Transverse colon (tissue), 4 donors: ENCODE measurements around the gene NCS1. TPM values are rescaled to one million over a fixed set of nuclear protein-coding genes. Genes with fewer than 3 reads are reported as not detected.

ENCODE experiments used
- DNase-seq: peaks from one replicate; pipeline ENCODE4 v3.0.0-alpha.2; 2019
- H3K27ac ChIP-seq, 4 donors: fragments of 200-600 bp; sonication (generic); 2 replicates each; pipeline ENCODE4 v1.5.1; 2016 to 2018; ENCODE audit warnings: inconsistent platforms in 4 of 4
- H3K27me3 ChIP-seq: fragments of 200-600 bp; sonication (generic); 2 replicates; pipeline ENCODE4 v1.5.1; 2017; ENCODE audit warnings: inconsistent platforms
- H3K36me3 ChIP-seq, 4 donors: fragments of 200-600 bp; sonication (generic); 2 replicates each; pipeline ENCODE4 v1.5.1; 2017 to 2019; ENCODE audit warnings: inconsistent platforms in 4 of 4
- H3K4me1 ChIP-seq, 4 donors: fragments of 200-600 bp; sonication (generic); 2 replicates each; pipeline ENCODE4 v1.5.1; 2017 to 2020; ENCODE audit warnings: inconsistent platforms in 4 of 4
- H3K4me3 ChIP-seq, 4 donors: fragments of 200-600 bp; sonication (generic); 1 replicate in 1 of 4; 2 replicates in 3 of 4; pipeline versions ENCODE4 v1.5.1 to v1.6.1; 2017 to 2019; ENCODE audit warnings: inconsistent platforms in 4 of 4
- H3K9me3 ChIP-seq, 2 donors: fragments of 200-600 bp; sonication (generic); 2 replicates each; pipeline ENCODE4 v1.5.1; 2017 to 2019; ENCODE audit warnings: inconsistent platforms in 2 of 2
- CTCF ChIP-seq, 5 experiments: fragments of 200-600 bp in 3 of 5; fragments of 450-650 bp in 2 of 5; sonication (generic) in 3 of 5; IDR thresholded peaks; 1 replicate in 2 of 5; 2 replicates in 3 of 5; pipeline ENCODE4 v1.5.1; 2016 to 2017; ENCODE audit warnings: antibody characterized with exemption in 5 of 5, inconsistent platforms in 3 of 5, mild to moderate bottlenecking in 2 of 5, moderate library complexity in 1 of 5
- EP300 ChIP-seq: sonication (generic); formaldehyde crosslinking; IDR thresholded peaks from one replicate; pipeline ENCODE4 v1.6.1; 2017; ENCODE audit warnings: antibody characterized with exemption, low read depth
- POLR2A ChIP-seq: fragments of 450-650 bp; IDR thresholded peaks from one replicate; pipeline ENCODE4 v1.6.1; 2016; ENCODE audit warnings: antibody characterized with exemption, mild to moderate bottlenecking, moderate library complexity
- POLR2AphosphoS5 ChIP-seq, 3 donors: sonication (generic); formaldehyde crosslinking; IDR thresholded peaks; one replicate each; pipeline ENCODE4 v1.6.1; 2016; ENCODE audit warnings: antibody characterized with exemption in 3 of 3
- WGBS, 2 donors: methylation state at CpG; one replicate each; pipeline ENCODE4 v1.1.5; 2018; ENCODE audit warnings: low coverage in 1 of 2; 5-methylcytosine and 5-hydroxymethylcytosine counted together
- in situ Hi-C, 4 donors: fragments of 200-750 bp; cut with MboI; loops; one replicate each; pipeline versions ENCODE4 v1.15.0 to v1.15.1; 2017; ENCODE audit warnings: low sequenced_read_pairs in 3 of 4, low pct_ligation_motif_present in 1 of 4, low pct_unique_long_range_greater_than_20kb in 1 of 4
- intact Hi-C: fragments of 100-400 bp; cut with DNase I; formaldehyde crosslinking; loops from one replicate; pipeline ENCODE4 v1.15.1; 2023; ENCODE audit warnings: low total_unique reads
- total RNA-seq, 4 donors: library from RNA; depleted of rRNA; stranded (reverse); fragments of >200 nt; gene quantifications; one replicate each; pipeline ENCODE4 v1.1.0, GENCODE V29; 2016

The NCS1 gene
- total RNA-seq, 4 donors from 2014 or later = 11.9 to 66.5 (median 25.9) TPM

DNA sequence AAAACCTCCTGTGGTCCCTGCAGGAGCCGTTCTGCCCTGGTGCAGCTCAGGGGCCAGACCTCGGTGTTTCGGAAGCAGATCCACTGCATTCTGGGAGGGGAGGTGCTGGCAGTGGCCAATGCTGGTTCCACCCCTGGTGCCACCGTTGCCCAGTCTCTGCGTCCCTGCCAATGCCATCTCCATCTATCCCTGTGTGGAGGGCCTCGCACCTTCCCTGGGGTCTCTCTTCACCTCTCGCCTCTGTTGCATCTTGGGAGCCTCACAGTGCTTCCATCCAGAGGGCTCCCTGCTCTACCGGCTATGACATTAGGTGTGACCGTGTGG, 15.3 kb downstream of the NCS1 start:
- no peak for DNase-seq
- intact Hi-C loops = no loop called here
- H3K36me3 ChIP-seq = no peaks in the 10 kb centered on the region
- H3K4me3 ChIP-seq = peak overlapping the region in 3 of 4 donors; percentile 21 to 37 (median 28)
- WGBS, 2 donors = 57 to 60% methylated on average over 1 to 8 of the region's 9 CpGs
- in situ Hi-C loops = no loop called here
- peaks cover 8 to 60% (median 41%) of the 10 kb centered on the region in 4 donors for H3K4me1 ChIP-seq
- H3K27ac ChIP-seq = peak overlapping the region; percentile 71 to 87 (median 81)
- TF ChIP-seq EP300 (no peak), POLR2AphosphoS5 (IDR thresholded peaks at IDR 0.05) (no peak), POLR2A (no peak), CTCF (IDR thresholded peaks at IDR 0.05) (no peak)
- H3K9me3 ChIP-seq = no peaks in the 10 kb centered on the region
- H3K27me3 ChIP-seq = no peaks in the 10 kb centered on the region

DNA sequence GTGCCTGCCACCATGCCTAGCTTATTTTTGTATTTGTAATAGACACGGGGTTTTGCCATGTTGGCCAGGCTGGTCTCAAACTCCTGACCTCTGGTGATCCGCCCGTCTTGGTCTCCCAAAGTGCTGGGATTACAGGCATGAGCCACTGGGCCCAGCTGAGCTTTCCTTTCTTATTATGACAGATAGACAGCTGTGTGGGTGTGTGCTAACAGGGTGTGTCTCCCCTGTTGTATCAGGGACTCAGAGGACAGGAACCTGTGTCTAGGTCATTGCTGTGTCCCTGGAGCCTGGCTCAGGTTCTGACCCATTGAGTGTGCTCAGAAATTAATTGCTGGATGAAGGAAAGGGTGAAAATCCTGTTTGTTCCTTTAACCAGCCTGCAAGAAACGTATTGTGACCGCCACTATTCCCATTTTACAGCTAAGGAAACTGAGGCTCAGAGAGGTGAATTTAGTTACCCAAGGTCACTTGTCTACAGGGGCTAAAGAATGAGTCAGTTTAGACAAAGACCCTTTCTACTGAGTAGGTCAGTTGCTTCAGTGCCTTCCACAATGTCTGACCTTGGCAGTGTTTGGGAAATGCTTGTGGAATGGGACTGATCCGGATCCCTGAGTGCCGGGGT, 16.8 kb downstream of the NCS1 start:
- H3K4me3 ChIP-seq = no peak overlapping the region
- no peaks in the 10 kb centered on the region for H3K9me3 ChIP-seq
- peaks cover 10 to 58% (median 38%) of the 10 kb centered on the region in 4 donors for H3K4me1 ChIP-seq
- intact Hi-C loops (no loop called here), in situ Hi-C loops (no loop called here)
- no peak for DNase-seq
- TF ChIP-seq CTCF (IDR thresholded peaks at IDR 0.05) (no peak), POLR2AphosphoS5 (IDR thresholded peaks at IDR 0.05) (no peak), POLR2A (no peak), EP300 (no peak)
- no peaks in the 10 kb centered on the region for H3K27me3 ChIP-seq
- H3K36me3 ChIP-seq = no peaks in the 10 kb centered on the region
- peak overlapping the region; percentile 54 to 87 (median 81) for H3K27ac ChIP-seq
- WGBS, 2 donors = 60 to 100% methylated on average over 1 to 7 of the region's 7 CpGs

GRCh38 chr9:130189840-130190239, 17.6 kb downstream of the NCS1 start:
- Histone ChIP-seq H3K4me1 (peaks cover 19 to 66% (median 43%) of the 10 kb centered on the region in 4 donors), H3K36me3 (no peaks in the 10 kb centered on the region), H3K27ac (peak overlapping the region; percentile 59 to 87 (median 81)), H3K4me3 (no peak overlapping the region), H3K27me3 (no peaks in the 10 kb centered on the region), H3K9me3 (no peaks in the 10 kb centered on the region)
- 83 to 100% methylated on average over 1 of the region's 1 CpG for WGBS, 2 donors
- no peak for DNase-seq
- in situ Hi-C loops (no loop called here), intact Hi-C loops (loop anchor here (1.0 to 5.0 kb wide), 2 partner anchors 45 to 73 kb away; no protein-coding TSS in a partner anchor)
- TF ChIP-seq POLR2AphosphoS5 (IDR thresholded peaks at IDR 0.05) = no peak
- no peak for TF ChIP-seq POLR2A
- TF ChIP-seq EP300 = no peak
- TF ChIP-seq CTCF (IDR thresholded peaks at IDR 0.05) = no peak

DNA sequence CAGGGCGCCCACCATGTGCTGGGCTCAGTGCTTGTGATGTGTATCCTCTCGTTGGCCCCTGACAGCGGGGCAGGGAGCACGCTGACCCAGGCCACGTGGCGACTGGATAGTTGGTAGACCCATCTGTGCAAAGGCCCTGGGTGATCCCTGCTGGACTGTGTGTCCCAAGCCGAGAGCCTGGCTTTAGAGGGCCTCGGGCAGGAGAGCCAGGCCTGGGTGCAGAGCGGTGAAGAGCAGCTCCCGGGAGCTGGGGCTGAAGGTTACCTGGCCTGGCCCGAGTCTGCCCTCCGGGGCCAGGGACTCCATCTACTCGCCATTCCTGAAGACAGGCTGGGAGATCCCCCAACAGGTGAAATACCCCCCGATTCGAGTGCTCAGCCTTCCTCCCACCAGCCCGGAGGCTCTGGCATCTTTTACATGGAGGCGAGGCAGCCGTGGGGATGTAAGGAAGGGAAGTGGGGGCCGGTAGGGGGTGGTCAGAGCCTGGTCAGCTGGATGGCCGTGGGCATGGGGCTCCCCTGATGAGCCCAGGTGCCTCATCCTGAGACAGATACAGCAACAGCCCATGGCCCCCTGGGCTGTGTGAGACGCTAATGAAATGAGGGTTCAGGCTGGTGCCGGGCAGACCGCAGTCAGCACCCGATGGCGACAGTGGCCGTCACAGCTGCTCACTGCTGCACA, 19.0 kb downstream of the NCS1 start:
- 82% methylated on average over 18 of the region's 26 CpGs; no CpG with 5 or more reads in 1 of the 2 donors for WGBS, 2 donors
- Histone ChIP-seq H3K36me3 (no peaks in the 10 kb centered on the region), H3K27me3 (no peaks in the 10 kb centered on the region), H3K27ac (peak overlapping the region; percentile 59 to 87 (median 81)), H3K4me1 (peaks cover 19 to 59% (median 44%) of the 10 kb centered on the region in 4 donors), H3K4me3 (no peak overlapping the region), H3K9me3 (no peaks in the 10 kb centered on the region)
- TF ChIP-seq EP300 (no peak), POLR2AphosphoS5 (IDR thresholded peaks at IDR 0.05) (no peak), POLR2A (no peak), CTCF (IDR thresholded peaks at IDR 0.05) (no peak)
- DNase-seq = no peak
- intact Hi-C loops (loop anchor here (5.0 kb wide), 1 partner anchor 74 kb away; no protein-coding TSS in a partner anchor), in situ Hi-C loops (no loop called here)
